Naive thymus-derived CD4-positive, alpha-beta T cell (primary cell): ENCODE data around the gene DYNLT3. TPM values are rescaled to one million over a fixed set of nuclear protein-coding genes. Genes with fewer than 3 reads are reported as not detected.

Experiments used
- polyA plus RNA-seq, 2 donors: library from polyadenylated mRNA; unstranded; fragments of 300-500 nt; fragmentation: Illumina TruSeq; gene quantifications; one replicate each; pipeline ENCODE4 v1.2.3, GENCODE V29; 2021
- total RNA-seq, 6 experiments: library from RNA in 5 of 6; stranded (reverse) in 5 of 6; gene quantifications; 1 replicate in 5 of 6; 2 replicates in 1 of 6; pipeline ENCODE4 v1.2.3 and lab custom pipeline; 2021 to 2026

Gene DYNLT3
- total and polyA plus RNA-seq, 7 experiments from 2014 or later = 13.8 to 42.1 (median 25.8) TPM

Other genes with a start within 250 kb of the DYNLT3 start
- gene XK, start 161.8 kb downstream of the DYNLT3 start, total RNA-seq = under 1 TPM in 3 of 5 experiments, not detected in 2; 0.07 to 0.19 (median 0.17) TPM
- not detected for gene XK, start 161.8 kb downstream of the DYNLT3 start, polyA plus RNA-seq
- gene CYBB, start 67.5 kb downstream of the DYNLT3 start, total RNA-seq = 100 to 1,000 TPM in 1 of 5 experiments, 10 to 100 TPM in 1, 1 to 10 TPM in 2, not detected in 1; 7.8 to 223 (median 15.7) TPM
- under 1 TPM; 0.33 to 0.38 TPM for gene CYBB, start 67.5 kb downstream of the DYNLT3 start, polyA plus RNA-seq
- gene SYTL5, start 159.0 kb upstream of the DYNLT3 start, total RNA-seq = under 1 TPM in 1 of 5 experiments, not detected in 4; 0.12 TPM
- not detected for gene SYTL5, start 159.0 kb upstream of the DYNLT3 start, polyA plus RNA-seq